ENCODE data around the gene CLEC2A.

- TF ChIP-seq POLR2A (IDR thresholded peaks at IDR 0.05) (no peak), CTCF (IDR thresholded peaks at IDR 0.05 in 8 of 11, conservative IDR thresholded peaks at IDR 0.05 in 3 of 11) (no peak)
These were observed 25.3 kb downstream of the CLEC2A start for GRCh38 chr12:9906873-9907272.

Measured in spleen (tissue), 7 donors.